Measurements from ENCODE around the gene PIP5K1A.

The PIP5K1A gene

DNA sequence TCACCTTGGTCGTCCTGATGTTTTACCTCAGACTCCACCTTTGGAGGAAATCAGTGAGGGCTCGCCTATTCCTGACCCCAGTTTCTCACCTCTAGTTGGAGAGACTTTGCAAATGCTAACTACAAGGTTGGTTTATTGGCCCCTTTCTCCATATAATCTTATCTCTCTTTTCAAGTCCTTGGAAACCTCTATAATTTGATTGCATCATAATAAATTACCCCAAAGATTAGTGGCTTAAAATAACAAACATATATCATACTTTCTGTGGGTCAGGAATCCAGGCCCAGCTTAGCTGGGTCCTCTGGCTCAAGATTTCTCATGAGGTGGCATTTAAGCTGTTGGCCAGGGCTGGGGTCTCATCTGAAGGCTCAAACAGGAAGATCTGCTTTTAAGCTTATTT is 44.1 kb downstream of the PIP5K1A start:
- no peak for TF ChIP-seq POLR2AphosphoS5 (IDR thresholded peaks at IDR 0.05; ENCODE audit: low read depth, low read length)
- TF ChIP-seq FOXP2 (optimal IDR thresholded peaks at IDR 0.05; ENCODE audit: borderline replicate concordance, extremely low read depth, extremely low read length, insufficient read depth): no peak
- TF ChIP-seq, protein P1, sequence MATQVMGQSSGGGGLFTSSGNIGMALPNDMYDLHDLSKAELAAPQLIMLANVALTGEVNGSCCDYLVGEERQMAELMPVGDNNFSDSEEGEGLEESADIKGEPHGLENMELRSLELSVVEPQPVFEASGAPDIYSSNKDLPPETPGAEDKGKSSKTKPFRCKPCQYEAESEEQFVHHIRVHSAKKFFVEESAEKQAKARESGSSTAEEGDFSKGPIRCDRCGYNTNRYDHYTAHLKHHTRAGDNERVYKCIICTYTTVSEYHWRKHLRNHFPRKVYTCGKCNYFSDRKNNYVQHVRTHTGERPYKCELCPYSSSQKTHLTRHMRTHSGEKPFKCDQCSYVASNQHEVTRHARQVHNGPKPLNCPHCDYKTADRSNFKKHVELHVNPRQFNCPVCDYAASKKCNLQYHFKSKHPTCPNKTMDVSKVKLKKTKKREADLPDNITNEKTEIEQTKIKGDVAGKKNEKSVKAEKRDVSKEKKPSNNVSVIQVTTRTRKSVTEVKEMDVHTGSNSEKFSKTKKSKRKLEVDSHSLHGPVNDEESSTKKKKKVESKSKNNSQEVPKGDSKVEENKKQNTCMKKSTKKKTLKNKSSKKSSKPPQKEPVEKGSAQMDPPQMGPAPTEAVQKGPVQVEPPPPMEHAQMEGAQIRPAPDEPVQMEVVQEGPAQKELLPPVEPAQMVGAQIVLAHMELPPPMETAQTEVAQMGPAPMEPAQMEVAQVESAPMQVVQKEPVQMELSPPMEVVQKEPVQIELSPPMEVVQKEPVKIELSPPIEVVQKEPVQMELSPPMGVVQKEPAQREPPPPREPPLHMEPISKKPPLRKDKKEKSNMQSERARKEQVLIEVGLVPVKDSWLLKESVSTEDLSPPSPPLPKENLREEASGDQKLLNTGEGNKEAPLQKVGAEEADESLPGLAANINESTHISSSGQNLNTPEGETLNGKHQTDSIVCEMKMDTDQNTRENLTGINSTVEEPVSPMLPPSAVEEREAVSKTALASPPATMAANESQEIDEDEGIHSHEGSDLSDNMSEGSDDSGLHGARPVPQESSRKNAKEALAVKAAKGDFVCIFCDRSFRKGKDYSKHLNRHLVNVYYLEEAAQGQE (IDR thresholded peaks at IDR 0.05; ENCODE audit: insufficient read depth in 1 of 2, low read depth in 2 of 2, low read length in 2 of 2): no peak
- TF ChIP-seq TAF1 (IDR thresholded peaks at IDR 0.05; ENCODE audit: borderline replicate concordance, insufficient read depth, low read length): no peak

DNA sequence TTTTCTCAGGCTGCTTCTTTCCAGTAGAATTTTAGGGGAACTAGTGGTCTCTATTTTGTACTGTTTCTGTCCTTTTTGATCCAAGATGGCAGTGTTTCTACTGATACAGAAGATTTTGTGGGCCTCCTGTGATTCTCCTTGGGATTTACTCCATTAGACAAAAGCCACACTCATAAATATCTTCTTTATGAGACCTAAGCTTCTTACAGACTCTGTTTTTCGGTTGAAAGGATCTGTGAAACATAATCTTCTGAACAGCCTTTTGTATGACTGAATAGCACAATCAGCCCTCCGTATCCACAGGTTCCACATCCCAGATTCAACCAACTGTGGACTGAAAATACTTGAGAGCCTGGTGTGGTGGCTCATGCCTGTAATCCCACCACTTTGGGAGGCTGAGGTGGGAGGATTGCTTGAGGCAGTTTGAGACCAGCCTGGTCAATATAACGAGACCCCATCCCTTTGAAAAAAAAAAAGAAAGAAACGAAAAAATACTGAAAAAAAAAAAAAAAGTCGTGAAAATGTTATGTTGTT is 45.4 kb downstream of the PIP5K1A start:
- TF ChIP-seq SIN3A (IDR thresholded peaks at IDR 0.05; ENCODE audit: borderline replicate concordance, insufficient read depth, low read length): no peak
- TF ChIP-seq, protein P1 (IDR thresholded peaks at IDR 0.05; ENCODE audit: insufficient read depth in 1 of 2, low read depth in 2 of 2, low read length in 2 of 2): no peak
- TF ChIP-seq POLR2AphosphoS5 (IDR thresholded peaks at IDR 0.05; ENCODE audit: low read depth, low read length): no peak
- TF ChIP-seq FOXP2 (optimal IDR thresholded peaks at IDR 0.05; ENCODE audit: borderline replicate concordance, extremely low read depth, extremely low read length, insufficient read depth): no peak
- no peak for TF ChIP-seq TAF1 (IDR thresholded peaks at IDR 0.05; ENCODE audit: borderline replicate concordance, insufficient read depth, low read length)

DNA sequence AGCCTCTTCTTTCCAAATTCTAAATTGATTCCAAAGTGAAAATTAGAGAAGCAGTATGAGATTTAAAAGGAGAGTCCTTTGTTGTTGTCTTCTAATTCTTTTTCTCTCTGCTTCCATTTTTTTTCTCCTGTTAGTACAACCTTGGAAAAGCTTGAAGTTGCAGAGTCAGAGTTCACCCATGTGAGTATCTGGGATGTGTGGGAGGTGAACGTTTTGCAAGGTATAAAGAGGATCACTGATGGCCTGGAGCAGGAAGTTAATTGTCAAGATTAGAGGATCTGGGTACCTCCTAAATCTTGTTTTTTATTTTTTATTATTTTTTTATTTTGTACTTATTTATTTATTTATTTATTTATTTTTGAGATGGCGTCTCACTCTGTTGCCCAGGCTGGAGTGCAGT is 48.4 kb downstream of the PIP5K1A start:
- TF ChIP-seq, protein P1 (IDR thresholded peaks at IDR 0.05; ENCODE audit: insufficient read depth in 1 of 2, low read depth in 2 of 2, low read length in 2 of 2): no peak
- TF ChIP-seq FOXP2 (optimal IDR thresholded peaks at IDR 0.05; ENCODE audit: borderline replicate concordance, extremely low read depth, extremely low read length, insufficient read depth) (no peak), TAF1 (IDR thresholded peaks at IDR 0.05; ENCODE audit: borderline replicate concordance, insufficient read depth, low read length) (no peak), POLR2AphosphoS5 (IDR thresholded peaks at IDR 0.05; ENCODE audit: low read depth, low read length) (no peak), SIN3A (IDR thresholded peaks at IDR 0.05; ENCODE audit: borderline replicate concordance, insufficient read depth, low read length) (no peak)

DNA sequence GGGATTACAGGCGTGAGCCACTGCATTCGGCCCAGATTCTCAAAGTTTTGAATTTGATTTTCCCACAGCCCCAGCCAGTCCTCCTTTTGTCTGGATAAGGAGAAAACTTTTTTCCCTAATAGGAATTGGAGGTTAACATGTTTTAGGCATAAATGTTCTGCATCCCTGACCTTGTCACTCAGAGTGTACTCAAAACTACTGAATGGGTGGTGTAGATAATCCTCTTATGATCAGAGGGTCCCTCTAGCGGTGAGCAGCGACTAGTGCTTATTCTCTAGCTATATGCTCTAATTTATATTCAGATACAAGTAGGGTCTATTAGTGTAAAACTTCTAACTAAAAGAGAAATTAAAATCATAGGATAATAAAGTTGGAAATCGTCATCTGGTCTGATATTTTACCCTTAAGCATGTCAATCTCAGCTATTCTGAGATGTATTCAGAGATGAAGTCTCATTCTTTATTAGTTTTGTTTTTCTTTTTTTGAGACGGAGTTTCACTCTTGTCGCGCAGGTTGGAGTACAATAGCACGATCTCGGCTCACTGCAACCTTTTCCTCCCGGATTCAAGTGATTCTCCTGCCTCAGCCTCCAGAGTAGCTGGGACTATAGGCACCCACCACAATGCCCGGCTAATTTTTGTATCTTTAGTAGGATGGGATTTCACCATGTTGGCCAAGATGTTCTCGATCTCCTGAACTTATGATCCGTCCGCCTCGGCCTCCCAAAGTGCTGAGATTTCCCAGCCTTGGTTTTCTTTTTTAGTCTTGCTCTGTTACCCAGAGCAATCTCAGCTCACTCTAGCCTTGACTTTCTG is 53.5 kb downstream of the PIP5K1A start:
- TF ChIP-seq SIN3A (IDR thresholded peaks at IDR 0.05; ENCODE audit: borderline replicate concordance, insufficient read depth, low read length) (no peak), TAF1 (IDR thresholded peaks at IDR 0.05; ENCODE audit: borderline replicate concordance, insufficient read depth, low read length) (no peak), FOXP2 (optimal IDR thresholded peaks at IDR 0.05; ENCODE audit: borderline replicate concordance, extremely low read depth, extremely low read length, insufficient read depth) (no peak), POLR2AphosphoS5 (IDR thresholded peaks at IDR 0.05; ENCODE audit: low read depth, low read length) (no peak)
- TF ChIP-seq, protein P1 (IDR thresholded peaks at IDR 0.05; ENCODE audit: insufficient read depth in 1 of 2, low read depth in 2 of 2, low read length in 2 of 2): no peak
